NK-92 treated with Interleukin-12 subunit alpha and Interleukin-12 subunit beta, amount 100 ng/mL, for 24 hours (cell line): ENCODE results near the gene MLLT3.

ENCODE experiments used
- DNase-seq: peaks from one replicate; lab custom pipeline; 2025; lab: John Stamatoyannopoulos, UW

MLLT3 gene

DNA sequence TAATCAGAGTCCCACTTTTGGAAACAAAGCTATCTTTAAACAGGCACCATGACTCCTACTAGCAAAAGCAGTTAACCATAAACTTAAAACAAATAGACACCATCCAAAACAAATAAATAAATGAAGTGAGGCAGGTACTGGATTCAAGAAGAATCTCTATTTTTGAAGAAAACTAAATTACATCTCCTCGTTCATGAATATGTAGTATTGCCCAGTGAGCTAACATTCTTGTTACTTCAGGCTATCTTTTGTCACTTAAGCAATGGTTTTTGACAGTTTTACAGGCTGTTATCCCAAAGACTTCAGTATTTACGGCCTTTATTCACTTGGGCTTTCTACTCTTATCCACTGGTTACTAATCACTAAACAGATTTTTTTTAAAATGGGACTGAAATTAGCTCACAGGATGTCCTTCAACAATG lies 242.5 kb downstream of the MLLT3 start:
- DNase-seq, result no peak

DNA sequence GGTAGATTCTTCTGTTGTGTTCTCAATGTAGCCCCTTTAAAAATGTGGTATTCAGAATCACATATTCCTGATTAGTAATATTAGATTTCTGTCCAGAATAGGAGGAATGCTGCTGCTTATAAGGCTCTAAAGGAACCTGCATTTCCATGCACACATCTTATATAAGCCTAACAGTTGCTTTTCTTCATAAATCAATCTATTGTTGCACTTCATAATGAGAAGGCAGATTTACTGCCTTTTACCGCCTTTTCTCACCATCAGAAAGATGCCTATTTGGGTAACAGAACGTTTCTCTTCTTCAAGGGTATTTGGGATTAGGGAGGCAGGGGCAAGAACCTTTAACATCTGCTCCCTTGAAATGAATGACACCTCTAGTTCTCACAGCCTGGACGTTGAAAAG lies 243.4 kb downstream of the MLLT3 start:
- no peak for DNase-seq

DNA sequence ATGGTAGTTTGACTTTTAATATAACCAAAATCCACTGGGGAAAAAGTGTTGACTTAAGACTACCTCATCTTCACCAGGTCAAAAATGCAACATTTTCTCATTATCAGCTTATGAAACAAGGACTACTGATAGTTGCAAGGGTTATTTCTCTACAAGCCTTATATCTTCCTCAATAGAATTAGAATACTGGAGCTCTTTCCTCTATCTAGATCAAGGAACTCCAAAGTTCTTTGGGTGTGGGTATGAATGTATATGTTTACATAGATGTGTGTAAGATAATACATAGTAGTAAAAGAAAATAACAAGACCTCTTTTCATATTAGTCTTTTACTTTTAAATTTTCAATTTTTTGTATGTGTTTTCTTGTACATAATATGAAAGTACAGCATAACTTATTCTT lies 244.5 kb downstream of the MLLT3 start:
- DNase-seq, result no peak

GRCh38 chr9:20376731-20377375 lies 245.4 kb downstream of the MLLT3 start:
- DNase-seq, result no peak

DNA sequence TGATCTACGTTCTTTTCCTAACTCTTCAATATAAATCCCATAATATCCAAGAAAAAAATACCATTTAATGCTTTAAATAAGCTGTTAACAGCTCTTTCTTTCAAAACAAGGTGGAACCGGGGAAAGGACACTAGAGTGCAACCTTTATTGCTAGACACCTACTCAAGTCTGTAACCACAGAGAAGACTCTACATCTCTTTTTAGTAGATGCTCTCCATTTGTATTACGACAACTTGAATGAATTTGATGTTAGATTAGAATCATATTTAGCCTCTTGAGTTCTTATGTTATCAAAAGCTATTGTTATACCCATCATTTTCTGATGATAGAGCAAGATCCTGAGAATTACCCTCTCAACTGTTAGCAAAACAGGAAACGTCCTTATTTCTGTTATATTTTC lies 246.3 kb downstream of the MLLT3 start:
- no peak for DNase-seq

DNA sequence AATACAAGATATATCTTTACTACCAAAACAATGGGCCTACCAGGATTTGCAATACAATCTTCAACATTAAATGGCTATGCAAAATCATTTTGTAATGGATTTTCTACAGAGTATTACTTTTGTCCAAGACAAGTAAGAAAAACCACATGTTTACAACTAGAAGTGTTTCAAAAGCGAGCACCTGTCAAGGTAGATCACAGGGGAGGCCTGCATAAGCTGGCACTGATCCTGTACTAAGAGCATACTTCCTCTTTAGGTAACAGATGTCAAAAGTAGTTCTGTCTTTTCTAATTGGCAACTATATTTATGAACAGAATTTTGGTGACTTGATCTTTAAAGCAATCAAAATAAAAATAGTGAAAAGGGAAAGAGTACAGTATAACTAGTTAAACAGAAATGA lies 249.0 kb downstream of the MLLT3 start:
- DNase-seq, result no peak

DNA sequence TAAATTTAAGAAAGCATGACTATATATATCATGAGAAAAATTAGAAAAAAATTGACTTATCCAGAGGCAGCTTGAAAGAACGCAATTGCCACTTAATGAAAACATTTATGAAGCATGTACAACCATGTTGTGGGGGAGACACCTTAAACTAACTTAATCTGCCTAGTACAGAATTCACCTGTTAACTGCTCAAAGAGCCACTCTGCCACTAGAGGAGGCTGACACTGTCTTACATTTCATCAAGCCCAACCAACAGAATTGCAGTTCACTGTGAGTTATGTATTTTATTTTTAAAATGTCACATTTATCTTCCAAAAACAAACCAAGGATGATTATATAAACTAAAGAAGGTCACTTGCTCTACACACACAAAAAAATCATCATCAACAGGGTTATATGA lies 252.9 kb downstream of the MLLT3 start:
- DNase-seq, result no peak

- DNase-seq, result no peak
These were observed 254.4 kb downstream of the MLLT3 start for GRCh38 chr9:20367855-20368254.

GRCh38 chr9:20364959-20365358 lies 257.3 kb downstream of the MLLT3 start:
- no peak for DNase-seq

GRCh38 chr9:20363233-20363632 lies 259.1 kb downstream of the MLLT3 start:
- no peak for DNase-seq

- DNase-seq, result no peak
These were observed 260.4 kb downstream of the MLLT3 start for GRCh38 chr9:20361656-20362570.

- no peak for DNase-seq
These were observed 261.1 kb downstream of the MLLT3 start for GRCh38 chr9:20361229-20361628.

GRCh38 chr9:20358207-20358606 lies 264.1 kb downstream of the MLLT3 start:
- DNase-seq, result no peak

DNA sequence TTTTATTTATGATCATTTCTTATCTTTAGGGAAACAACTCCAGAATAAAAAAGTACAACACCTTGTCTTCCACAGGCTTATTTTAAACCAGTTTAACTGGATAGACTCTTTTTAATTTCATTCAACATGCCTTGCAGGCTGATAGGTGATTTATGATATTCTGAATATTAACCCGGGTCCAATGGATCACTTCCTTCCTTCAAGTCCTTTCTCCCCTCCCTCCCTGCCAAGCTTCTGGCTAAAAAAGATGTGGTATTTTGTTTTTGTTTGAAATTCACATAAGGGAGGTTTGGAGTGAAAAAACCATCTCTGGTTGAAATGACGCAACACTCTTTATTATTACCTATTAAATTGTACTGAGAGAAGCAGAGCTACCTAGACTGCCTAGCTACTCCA lies 265.3 kb downstream of the MLLT3 start:
- no peak for DNase-seq

GRCh38 chr9:20356403-20357036 lies 265.8 kb downstream of the MLLT3 start:
- no peak for DNase-seq

DNA sequence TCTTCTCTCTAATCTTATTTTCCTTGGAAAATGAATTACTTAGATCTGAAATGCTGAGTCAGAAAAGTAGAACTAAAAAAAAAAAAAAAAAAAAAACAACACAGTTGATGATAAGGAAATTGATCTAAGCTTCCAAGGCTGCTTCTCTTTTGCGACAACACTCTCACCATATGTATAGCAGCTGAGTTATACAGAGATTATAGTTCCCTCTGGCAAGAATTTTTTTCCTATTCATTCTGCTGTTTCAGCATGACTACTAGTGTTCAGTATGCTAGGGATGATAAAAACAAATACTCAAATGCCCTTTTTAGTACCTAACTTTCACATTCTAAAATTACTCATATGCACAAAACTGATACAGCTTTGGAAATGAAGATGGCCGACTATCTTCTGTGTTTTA lies 267.3 kb downstream of the MLLT3 start:
- no peak for DNase-seq

GRCh38 chr9:20353931-20354652 lies 268.2 kb downstream of the MLLT3 start:
- DNase-seq, result no peak

DNA sequence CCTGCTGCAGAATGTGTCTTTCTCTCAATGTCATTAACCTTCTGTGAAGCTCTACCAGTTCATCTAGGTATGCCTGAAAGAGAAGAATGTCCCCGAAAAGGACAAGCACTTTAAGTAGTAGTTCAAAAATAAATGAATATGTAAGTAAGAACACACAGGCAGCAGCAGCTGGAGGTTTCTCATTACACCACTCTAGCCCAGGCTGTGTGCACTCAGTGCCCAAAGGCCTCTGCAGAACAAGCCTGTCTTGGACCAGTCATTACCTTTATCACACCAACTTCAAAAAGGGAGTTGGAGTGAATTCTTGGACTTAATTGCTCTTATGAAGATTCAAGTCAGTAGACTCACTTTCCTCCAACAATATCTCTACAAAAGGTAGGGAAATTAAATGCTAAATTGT lies 268.8 kb downstream of the MLLT3 start:
- DNase-seq, result no peak

DNA sequence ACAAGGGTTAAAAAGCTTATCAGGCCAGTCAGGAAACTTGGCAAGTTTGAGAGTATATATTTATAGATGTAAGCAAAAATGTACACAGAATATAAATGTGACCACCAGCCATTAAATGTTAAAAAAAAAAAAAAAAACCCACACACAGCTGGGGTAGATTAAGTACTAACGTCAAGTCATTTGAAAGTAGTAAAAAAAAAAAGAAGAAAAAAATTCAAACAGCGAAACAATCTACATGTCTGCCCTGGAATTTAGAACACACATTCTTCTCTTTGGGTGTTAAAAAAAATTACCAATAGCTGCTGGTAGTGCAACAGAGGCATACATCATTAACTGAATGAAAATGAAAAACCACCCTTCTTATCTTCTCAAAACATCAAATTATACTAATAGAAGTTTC lies 269.7 kb downstream of the MLLT3 start:
- DNase-seq, result no peak

GRCh38 chr9:20351715-20352114 lies 270.6 kb downstream of the MLLT3 start:
- no peak for DNase-seq

GRCh38 chr9:20349568-20349967 lies 272.7 kb downstream of the MLLT3 start:
- DNase-seq, result no peak

GRCh38 chr9:20343325-20343724 lies 279.0 kb downstream of the MLLT3 start:
- DNase-seq, result no peak

- no peak for DNase-seq
These were observed 281.8 kb downstream of the MLLT3 start for GRCh38 chr9:20340511-20340861.
